Activated CD4-positive, alpha-beta T cell treated with anti-CD3 and anti-CD28 coated beads, Interleukin-2, amount 50 U/mL, for 16 hours (primary cell): ENCODE measurements around the gene SH2D1B.
"Not testable (repeated sequence)": the region's sequence is repeated elsewhere in the genome, so short reads cannot be mapped to it uniquely, and the experiment has no call there.

Experiments used
- DNase-seq: peaks from one replicate; pipeline ENCODE4 v3.0.0-alpha.2; 2020

The SH2D1B gene, protein sequence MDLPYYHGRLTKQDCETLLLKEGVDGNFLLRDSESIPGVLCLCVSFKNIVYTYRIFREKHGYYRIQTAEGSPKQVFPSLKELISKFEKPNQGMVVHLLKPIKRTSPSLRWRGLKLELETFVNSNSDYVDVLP

DNA sequence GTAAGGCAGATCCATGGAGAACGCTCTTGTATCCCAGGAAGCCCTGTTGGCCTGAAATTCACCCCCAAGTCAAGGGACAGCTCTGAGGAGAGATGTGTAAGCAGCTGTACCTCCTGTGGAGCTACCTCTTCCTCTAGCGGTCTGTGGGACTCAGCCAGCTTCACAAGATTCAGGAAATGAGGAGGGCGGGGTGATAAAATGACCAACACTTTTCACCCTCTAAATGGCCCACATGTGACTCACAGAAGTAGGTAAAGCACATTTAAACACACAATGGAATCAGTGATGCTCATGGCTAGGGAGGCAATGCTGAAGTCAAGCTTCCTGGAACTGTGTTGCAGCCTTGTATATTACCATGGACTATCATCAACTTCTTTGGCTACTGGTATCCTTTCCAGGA, at the start of gene SH2D1B:
SH2D1B (minus strand) TSS at position 135 of the 400 bp plus-strand sequence; CDS start at position 15, 120 bp downstream.
- no peak for DNase-seq

DNA sequence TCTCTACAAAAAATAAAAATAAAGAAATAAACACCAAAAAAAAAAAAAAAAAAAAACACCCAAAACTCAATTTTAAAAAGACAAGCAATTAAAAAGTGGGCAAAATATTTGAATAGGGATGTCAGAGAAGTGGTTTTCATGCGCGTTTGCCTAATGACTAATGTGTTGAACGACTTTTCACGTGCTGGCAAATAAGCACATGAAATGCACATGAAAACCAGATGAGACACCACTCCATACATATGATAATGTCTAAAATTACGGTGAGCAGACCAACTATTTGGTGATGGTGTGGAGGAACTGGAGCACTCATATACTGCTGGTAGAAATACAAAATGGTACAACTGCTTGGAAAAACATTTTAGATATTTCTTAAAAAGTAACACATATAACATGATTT, 46.3 kb upstream of the SH2D1B start:
- no peak for DNase-seq

DNA sequence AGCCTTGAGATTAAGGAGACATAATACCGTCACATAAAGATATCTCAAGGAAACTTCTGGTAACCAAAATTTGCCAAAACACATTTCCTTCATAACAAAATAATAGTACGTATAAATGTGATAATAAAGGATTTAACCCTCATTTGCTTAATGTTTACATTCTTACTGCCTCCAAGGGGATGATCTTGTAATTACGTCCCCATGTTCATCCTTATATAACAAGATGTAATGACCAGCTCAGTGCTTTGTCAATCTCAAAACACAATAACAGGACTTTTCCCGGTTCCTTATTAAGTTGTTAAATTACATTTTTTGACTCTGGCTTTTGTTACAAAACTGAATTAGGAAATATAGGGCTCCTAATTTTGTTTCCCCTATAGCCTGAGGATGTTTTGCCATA, 44.4 kb upstream of the SH2D1B start:
- DNase-seq = no peak

DNA sequence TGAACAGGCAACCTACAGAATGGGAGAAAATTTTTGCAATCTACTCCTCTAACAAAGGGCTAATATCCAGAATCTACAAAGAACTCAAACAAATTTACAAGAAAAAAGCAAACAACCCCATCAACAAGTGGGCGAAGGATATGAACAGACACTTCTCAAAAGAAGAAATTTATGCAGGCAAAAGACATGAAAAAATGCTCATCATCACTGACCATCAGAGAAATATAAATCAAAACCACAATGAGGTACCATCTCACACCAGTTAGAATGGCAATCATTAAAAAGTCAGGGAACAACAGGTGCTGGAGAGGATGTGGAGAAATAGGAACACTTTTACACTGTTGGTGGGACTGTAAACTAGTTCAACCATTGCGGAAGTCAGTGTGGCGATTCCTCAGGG, 42.4 kb upstream of the SH2D1B start:
- DNase-seq = not testable (repeated sequence)

DNA sequence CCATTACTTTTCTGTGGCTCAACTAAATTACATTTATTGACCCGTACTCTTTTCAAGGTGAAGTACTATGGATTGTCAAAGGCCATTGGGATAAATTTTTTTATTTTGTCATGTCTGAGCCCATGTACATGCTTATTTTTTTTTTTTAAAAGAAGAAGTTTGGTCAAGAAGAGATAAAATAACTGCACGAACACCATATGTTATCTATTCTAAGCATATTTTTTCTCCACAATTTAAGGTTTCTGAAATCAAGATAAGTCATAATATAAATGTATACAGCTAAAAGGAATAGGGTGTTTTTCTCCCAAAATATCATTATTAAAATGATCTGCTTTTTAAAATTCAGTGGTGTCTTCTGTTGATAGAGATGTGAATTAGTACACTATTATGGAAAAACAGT, 35.0 kb upstream of the SH2D1B start:
- no peak for DNase-seq

DNA sequence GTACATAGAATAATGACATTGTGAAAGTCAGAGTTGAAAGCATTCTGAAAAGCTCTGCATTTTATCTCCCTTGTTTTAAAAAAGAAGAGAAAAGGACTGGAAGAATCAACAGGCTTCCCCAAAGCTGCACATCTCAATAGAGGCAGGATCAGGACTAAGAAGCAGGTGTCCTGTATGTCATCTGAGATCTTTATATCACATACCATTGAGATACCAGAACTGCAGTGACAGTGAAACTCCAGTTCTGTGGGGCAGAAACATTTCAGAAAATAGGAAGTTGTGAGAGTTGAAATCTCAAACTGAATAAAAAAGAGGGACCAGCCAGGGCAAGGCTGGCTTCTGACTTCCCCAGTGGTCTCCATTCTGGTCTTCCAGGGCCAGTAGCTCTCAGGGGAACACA, 33.0 kb upstream of the SH2D1B start:
- no peak for DNase-seq

DNA sequence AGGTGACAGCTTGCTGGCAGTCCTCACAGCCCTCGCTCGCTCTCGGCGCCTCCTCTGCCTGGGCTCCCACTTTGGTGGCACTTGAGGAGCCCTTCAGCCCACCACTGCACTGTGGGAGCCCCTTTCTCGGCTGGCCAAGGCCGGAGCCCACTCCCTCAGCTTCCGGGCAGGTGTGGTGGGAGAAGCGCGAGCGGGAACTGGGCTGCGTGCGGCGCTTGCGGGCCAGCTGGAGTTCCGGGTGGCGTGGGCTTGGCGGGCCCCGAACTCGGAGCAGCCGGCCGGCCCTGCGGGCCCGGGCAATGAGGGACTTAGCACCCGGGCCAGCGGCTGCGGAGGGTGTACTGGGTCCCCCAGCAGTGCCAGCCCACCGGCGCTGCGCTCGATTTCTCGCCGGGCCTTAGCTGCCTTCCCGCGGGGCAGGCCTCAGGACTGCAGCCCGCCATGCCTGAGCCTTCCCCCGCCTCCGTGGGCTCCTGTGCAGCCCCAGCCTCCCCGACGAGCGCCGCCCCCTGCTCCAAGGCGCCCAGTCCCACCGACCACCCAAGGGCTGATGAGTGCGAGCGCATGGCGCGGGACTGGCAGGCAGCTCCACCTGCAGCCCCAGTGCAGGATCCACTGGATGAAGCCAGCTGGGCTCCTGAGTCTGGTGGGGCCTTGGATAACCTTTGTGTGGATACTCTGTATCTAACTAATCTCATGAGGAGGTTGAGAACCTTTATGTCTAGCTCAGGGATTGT, 21.2 kb upstream of the SH2D1B start:
- DNase-seq = not testable (repeated sequence)

DNA sequence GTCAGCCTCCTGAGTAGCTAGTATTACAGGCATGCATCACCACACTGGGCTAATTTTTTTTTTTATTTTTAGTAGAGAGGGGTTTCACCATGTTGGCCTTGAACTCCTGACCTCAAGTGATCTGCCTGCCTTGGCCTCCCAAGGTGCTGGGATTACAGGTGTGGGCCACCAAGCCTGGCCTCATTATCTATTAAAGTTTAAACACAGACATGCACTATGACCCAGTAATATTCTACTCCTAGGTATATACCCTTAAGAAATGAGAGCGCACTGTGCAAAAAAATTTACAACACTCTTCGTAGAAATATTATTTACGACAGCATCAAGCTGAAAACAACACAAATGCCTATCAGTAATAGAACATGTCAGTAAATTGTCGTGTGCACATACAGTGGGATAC, 18.6 kb upstream of the SH2D1B start:
- no peak for DNase-seq

DNA sequence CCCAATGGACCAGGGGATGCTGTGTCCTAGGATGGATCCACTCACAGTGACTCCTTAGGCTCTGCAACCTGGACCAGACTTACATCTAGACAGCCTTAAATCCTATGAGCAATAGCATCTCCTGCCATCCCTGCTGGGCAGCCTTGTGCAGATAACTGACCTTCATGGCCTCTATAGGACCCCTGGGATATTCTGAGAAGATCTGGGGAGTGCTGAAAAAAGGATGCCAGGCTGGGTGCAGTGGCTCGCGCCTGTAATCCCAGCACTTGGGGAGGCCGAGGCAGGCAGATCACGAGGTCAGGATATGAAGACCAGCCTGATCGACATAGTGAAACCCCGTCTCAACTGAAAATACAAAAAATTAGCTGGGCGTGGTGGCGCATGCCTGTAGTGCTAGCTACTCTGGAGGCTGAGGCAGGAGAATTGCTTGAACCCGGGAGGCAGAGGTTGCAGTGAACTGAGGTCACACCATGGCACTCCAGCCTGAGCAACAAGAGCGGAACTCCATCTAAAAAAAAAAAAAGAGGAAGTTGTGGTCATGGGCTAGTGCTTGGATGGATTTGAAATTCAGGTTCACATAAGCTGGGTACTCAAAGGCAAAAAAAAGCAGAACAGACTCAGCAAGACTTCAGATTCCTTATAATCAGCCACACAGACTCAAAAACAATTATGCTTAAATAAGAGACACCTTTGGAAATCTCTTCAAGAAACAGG, 10.9 kb upstream of the SH2D1B start:
- DNase-seq = no peak

DNA sequence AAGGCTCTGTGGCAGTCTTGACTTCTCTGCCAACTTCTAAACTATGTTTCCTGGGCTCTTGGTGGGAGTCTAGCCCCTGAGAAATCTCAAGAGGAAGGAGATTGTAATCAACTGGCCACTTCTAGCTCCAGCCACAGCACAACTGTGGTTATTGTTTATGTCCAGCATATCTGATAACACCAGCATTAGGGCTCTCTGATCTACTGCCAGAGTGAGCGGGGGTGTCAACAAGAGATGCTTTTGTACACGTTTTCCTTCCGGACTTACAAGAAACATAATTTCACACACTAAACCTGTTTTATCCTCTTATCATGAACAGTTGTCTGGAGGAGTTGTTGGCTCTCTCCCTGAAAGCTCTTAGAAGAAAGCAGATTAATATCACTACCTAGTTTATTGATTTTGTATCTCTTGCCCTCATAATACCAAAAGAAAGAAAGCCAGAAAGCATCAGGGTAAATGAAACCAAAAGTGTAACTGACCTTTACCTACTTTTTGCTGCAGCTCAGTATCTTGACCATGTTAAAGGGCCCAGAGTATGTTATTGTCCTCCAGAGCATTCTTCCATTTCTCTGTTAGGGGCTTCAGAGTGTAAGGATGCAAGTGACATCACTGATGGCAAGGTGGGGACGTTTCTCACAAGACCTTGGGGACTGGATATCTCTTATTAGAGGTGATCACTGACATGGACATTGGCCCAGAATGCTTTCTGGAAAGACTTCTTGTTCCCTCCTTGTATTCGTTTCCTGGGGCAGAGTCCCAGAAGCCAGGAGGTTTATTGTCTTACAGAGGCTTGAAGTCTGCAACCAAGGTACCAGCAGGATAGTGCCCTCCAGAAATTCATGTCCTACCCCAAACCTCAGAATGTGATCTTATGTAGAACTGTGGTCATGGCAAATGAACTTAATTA, 9.6 kb upstream of the SH2D1B start:
- no peak for DNase-seq

DNA sequence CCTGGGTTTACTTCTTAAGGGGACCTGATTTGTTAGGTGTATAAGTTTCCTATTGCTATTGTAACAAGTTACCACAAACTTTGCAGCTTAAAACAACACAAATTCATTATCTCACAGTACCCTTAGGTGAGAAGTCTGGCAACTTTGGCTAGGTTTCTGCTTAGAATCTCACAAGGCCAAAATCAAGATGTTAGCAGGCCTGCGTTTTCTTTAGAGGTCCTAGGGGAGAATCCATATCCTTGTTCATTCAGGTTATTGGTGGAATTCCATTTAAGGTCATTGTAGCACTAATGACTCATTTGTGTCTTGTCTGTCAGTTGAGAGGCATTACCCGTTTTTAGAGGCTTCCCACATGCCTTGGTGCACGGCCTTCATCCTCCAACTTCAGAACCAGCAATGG, 8.2 kb upstream of the SH2D1B start:
- DNase-seq = no peak

DNA sequence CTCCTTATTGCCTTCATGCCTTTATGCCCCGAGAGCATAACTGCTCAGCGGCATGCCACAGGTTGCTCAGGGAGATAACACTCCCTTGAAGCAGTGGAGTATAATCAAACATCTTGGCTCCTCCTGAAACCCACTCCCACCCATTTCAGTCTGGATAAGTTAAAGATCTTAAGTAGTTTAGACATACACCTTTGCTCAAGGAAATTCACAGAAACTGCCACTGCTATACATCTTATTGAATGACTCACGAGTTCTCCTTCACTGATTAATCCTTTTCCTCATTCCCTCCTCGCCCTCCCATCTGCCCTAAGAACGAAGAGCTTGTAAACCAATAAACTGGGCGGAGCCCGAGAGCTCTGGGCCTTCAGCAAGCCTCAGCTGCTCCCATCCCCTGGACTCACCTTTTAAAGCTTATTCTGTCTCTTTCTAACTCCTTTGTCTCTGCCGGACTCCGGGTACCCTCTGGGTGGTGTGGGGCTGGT, 7.6 kb upstream of the SH2D1B start:
- not testable (repeated sequence) for DNase-seq

DNA sequence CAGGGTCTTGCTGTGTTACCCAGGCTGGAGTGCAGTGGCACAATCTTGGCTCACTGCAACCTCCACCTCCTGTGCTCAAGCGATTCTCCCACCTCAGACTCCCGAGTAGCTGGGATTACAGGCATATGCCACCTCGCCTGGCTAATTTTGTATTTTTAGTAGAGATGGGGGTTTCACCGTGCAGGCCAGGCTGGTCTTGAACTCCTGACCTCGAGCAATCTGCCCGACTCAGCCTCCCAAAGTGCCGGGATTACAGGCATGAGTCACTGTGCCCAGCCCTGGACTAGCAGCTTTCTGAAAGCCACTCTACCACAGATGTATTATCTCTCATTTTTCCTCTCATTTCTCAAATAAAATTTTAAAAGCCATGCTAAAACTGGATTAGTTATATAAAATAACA, 6.6 kb upstream of the SH2D1B start:
- DNase-seq = not testable (repeated sequence)

DNA sequence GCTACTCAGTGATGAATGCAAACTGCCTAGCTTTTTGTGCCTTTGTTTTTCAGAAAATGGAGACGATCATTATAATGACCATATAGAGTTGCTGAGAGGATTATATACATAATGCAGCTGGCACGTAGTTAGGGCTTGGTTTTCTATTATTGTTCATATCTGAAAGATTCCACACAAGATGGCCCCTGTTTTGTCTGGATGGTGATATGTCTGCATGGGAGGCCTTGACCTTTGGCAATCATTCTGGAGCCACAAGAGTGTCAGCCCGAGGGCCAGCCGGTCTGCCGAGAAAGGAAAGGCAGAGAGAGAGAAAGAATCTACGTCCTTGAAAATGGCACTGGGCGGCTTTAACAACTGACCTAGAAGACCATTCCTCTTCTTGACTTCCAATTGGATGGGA, 5.7 kb upstream of the SH2D1B start:
- DNase-seq = no peak

DNA sequence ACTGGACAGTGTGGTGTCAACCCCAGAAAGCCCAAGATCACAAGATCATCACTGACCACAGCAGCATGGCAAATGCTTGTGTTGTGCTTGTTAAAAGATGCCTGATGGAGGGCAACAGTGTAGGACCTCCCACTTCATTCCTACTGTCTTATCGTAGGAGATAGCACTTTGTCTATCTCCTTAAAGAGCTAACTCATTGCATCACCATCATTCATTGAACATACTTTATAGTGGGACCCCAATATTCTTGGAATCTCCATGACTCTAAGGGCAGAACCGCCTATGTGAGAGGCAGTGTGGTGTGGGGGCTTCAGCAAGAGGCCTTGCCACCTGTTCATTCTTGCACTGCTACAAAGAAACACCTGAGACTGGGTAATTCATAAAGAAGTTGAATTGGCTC, 5.0 kb upstream of the SH2D1B start:
- DNase-seq = no peak

DNA sequence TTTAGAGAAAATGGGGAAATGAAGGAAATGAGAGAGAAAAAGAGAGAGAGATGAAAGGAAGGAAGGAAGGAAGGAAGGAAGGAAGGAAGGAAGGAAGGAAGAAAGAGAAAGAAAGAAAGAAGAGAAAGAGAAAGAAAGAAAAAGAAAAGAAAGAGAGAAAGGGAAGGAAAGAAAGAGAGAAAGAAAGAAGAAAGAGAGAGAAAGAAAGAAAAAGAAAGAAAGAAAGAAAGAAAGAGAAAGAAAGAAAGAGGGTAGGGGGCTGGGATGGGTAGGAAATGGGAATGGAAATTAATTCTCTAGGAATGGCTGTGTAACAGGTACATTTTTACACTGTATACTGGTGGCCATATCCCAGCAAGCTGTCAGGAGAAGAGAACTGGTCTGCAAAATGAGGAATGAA, 4.3 kb upstream of the SH2D1B start:
- DNase-seq = no peak

DNA sequence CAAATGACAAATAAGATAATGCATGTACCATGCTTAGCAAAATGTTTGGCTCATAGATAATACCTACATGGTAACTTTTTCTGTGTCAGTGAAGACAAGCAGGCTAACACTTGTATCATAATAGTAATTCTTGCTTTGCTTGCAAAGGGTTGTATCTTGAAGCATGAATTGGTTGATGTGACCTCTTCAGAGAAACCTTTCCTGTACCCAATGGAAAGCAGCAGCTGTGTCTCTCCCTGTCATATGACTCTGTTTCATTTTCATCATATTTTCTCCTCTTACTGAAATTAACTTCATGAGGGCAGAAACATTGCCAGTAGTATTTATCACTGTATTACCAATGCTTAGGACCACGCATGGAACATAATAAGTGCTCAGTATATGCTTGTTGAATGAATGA, 4.4 kb downstream of the SH2D1B start:
- DNase-seq = no peak

DNA sequence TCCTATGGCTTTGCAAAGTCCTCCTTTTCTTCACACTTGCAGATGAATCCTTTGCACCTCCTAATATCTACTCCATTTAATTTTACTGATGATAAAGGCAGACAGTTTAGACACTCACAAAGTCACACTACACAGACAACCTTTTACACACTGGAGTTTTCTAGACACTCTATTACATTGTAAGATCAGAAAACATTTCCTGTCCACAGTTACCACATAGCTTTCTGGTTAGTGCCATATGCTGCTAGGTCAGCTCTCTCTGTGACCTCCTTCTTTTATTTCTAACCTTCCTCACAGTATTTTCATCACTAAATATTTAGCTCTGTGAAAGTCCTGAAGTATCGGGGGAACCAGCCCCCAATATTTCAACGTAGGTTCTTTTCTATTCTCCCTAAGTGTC, 5.1 kb downstream of the SH2D1B start:
- no peak for DNase-seq

DNA sequence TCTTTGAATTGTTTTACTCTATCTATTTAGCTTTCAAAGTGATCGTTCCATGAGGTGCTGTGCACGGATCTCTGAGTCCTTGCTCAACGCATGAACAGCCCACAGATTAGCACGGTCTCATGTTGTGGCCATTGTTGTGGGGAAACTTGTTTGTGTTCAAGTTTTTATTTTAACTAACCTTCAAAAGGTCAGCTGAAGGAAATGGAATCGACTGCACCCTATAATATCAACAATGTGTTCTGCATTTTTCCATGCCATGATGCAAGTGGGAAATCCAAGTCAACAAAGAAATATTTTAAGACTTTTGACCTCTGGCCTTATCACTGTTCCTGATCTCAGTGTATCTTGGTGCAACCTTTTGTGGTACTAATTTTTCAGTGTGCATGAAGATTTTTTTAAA, 6.1 kb downstream of the SH2D1B start:
- no peak for DNase-seq

DNA sequence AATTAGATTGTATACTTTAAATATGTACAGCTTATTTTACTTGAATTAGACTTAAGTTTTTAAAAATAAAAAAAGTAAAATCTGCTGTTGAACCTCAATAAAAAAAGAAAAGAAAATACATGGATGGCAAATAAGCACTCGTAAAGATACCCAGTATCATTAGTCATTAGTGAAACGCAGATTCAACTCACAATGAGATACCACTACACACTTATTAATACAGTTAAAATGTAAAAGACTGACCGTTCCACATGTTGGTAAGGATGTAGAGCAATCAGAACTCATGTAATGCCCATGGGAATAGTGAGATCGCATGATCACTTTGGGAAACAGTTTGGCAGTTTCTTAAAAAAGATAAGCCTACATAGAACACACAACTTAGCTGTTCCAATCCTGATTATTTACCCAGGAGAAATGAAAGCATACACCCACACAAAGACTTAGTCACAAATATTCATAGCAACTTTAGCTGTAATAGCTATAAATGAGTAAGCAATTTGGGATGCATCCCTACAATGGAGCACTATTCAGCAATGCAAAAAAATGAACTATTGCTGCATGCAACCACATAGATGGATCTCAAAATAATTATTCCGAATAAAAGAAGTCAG, 7.3 kb downstream of the SH2D1B start:
- DNase-seq = no peak

DNA sequence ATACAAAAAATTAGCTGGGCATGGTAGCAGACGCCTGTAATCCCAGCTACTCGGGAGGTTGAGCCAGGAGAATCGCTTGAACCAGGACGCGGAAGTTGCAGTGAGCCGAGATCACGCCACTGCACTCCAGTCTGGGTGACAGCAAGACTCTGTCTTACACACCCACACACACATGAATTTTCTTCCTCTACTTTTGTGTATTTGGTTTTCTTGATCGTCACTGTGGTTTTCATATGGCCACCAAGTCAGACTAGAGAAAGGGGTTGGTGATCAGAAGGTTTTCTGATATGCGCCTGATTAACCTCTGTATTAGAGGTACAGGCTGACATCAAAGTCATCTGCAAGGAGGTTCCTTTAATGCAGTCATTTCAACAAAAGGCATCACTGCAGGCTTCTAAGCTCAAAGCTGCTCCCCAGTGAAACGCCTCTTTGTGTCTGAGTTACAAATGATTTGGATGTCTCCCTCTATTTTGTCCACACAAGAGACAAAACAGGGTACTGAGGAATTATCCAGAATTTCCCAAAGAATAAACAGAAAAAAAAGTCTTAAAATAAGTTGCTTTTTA, 11.1 kb downstream of the SH2D1B start:
- no peak for DNase-seq

DNA sequence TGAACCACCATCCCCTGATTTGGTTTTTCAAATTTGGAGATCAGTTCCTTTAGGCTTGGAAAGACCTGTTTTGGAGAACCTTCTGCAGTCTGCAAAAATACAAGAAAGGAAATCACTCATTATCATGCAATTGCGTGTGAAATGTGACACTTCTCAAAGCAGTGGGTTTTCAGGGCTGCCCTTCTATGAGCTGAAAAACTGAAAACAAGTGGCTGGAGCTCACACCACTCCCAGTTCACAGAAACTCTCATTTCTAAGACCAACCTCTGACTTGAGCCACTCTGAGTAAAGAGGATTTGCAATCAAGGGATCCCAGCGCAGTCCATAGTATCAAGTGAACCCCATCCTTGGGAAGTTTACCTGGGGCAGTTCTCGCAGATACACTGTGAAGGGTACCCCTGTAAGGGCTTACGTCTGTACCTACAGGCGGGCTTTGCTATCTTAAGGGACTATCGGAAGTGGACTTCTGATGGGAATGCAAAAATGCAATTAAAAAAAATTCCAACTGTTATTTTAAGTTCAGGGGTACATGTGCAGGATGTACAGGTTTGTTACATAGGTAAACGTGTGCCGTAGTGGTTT, 12.8 kb downstream of the SH2D1B start:
- DNase-seq = no peak
